ENCODE data around the gene MTG1.

MTG1 gene

GRCh38 chr10:133355266-133355665, 38.7 kb upstream of the MTG1 start:
- no peak for FAIRE-seq
- TF ChIP-seq CTCF (IDR thresholded peaks at IDR 0.05; ENCODE audit: insufficient read depth, missing control alignments): no peak

DNA sequence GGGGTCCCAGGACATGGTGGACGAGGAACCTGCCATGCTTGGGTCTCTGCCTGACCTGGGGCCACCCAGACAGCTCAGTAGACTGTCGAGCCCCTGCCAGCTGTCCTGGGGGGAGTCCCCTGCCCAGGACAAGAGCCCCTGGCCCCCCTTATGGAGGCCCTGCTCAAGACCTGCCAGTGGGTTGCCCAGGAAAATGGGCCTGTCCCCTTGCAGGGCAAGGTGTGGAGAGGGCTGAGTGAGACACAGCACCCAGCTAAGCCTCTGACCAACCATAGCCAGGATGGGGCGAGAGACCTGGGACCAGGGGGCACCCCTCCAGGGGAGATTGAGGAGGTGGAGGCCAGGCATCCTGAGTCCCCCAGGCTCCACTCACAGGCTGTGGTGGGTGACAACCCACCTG, 38.0 kb upstream of the MTG1 start:
- FAIRE-seq (no peak), DNase-seq (ENCODE audit: insufficient read length, low spot score) (no peak)
- TF ChIP-seq CTCF (IDR thresholded peaks at IDR 0.05; ENCODE audit: insufficient read depth, missing control alignments): no peak

More at GRCh38 chr10:133355266-133355665, 38.7 kb upstream of the MTG1 start:
- no peak for DNase-seq (ENCODE audit: insufficient read length, low spot score)

DNA sequence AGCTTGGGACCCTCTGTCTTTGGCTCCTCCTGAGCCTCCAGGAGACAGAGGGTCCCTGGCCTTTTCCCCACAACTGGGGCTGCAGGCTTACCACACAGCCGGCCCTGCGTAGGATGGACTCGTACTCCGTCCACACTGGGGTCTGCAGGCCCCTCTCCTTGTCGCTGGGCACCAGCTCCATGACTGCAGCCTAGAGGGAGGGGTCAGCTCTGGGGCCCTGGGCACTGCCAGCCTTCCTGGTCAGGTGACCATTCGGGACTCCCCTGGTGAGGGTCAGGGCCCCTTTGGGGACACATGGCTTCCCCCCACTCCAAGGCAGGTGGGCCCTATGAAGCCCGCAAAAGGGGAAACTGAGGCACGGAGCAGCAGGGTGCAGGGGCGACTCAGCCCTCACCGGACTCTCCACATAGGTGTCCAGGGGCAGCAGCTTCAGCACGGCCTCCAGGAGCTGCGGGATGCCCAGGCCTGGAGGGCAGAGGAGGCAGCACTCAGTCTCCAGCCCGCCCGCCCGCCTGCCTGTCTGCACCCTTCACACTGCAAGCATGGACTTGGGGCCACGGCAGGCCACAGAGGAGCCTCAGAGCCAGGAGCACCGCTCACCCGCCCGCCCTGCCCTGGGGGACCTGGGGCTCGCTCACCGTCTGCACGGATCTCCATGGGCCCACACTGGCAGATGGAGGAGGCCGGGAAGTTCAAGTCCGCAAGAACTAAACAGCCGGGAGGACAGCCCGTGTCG, 37.2 kb upstream of the MTG1 start:
- FAIRE-seq: no peak
- no peak for TF ChIP-seq CTCF (IDR thresholded peaks at IDR 0.05; ENCODE audit: insufficient read depth, missing control alignments)
- no peak for DNase-seq (ENCODE audit: insufficient read length, low spot score)

DNA sequence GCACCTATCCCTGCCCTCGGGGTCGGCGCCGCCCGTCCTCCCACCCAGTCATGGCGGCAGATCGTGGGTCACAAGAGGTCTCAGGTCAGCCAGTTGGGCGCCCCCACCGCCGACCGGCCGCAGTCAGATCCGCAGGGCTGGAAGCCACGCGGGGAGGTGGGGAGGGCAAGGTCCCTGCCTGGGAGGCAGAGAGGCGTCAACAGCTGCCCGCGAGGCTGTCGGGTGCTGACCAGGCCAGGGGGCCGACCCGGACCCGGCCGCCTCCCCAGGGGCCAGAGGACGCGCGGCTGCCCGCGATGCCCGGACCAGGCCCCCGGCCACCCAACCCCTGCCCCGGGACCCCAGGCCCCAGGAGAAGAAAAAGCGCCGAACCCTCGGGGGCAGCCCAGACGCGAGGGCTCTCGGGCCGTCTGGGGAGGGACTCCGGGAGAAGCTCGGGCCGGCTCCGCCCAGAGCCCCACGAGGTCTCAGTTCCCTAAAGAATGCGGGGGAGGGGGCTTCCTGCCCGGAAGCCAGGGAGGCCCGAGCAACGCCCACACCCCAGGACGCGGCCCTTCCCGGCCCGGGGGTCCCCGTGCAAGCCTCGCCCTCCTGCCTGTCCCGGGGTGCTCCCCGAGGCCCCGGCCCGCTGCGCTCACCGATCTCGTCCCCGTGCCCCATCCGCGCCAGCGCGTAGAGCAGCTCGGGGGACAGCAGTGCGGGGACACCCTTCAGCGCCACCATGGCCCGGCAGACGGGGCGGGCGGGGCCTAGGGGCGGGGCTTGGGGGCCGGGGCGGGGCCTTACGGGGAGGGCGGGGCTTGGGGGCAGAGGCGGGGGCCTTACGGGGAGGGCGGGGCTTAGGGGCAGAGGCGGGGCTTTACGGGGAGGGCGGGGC, 36.4 kb upstream of the MTG1 start, which contains the start of gene FUOM:
Gene FUOM (minus strand): TSS at position 735 of the 877 bp plus-strand sequence. CDS start 12 bp downstream, at position 723.
- TF ChIP-seq CTCF (IDR thresholded peaks at IDR 0.05; ENCODE audit: insufficient read depth, missing control alignments): no peak
- DNase-seq (ENCODE audit: insufficient read length, low spot score) (no peak), FAIRE-seq (no peak)

GRCh38 chr10:133358162-133358924, 35.6 kb upstream of the MTG1 start:
- DNase-seq (ENCODE audit: insufficient read length, low spot score): no peak
- no peak for FAIRE-seq
- TF ChIP-seq CTCF (IDR thresholded peaks at IDR 0.05; ENCODE audit: insufficient read depth, missing control alignments): no peak

- no peak for TF ChIP-seq CTCF (IDR thresholded peaks at IDR 0.05; ENCODE audit: insufficient read depth, missing control alignments)
- no peak for FAIRE-seq
- DNase-seq (ENCODE audit: insufficient read length, low spot score): no peak
Measured at GRCh38 chr10:133358925-133359310, 35.0 kb upstream of the MTG1 start.
